ENCODE data around the gene PDE4C. TPM values are rescaled to one million over a fixed set of nuclear protein-coding genes. Genes with fewer than 3 reads are reported as not detected.

PDE4C gene
- total and polyA plus RNA-seq, 9 of the 15 experiments (the other 6 are each of a cell fraction or from before 2014, with no cell fraction given), result 0.04 to 0.91 (median 0.20) TPM; not detected in 1

DNA sequence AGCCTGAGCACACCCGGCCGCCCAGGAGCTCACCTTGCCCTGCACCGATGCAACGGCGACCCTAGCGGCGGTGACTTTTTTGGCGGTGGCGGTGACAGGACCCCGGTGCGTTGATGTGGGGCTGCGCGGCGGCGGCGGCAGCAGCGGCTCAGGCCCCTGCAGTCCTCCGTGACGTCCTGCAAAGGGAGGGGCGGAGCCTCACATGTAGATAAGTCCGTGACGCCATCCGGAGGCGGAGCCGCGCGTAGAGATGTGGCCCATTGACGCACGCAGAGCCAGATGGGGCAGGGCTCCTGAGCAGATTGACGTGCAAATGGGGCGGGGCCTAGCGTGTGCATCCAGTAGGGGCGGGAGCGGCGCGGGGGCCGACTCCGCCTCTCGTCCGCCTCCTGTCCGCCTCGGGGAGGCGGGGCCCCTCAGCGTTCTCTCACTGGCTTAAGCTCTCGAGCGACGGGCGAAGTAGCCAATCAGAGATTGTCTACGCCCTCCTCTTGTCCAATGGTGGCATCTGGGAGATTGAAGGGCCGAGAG is 22.3 kb downstream of the PDE4C start, which contains the start of gene RAB3A (continued):
- TF ChIP-seq SP2 (IDR thresholded peaks at IDR 0.05; ENCODE audit: extremely low read depth, low read depth, low read length, poor library complexity, severe bottlenecking) (peak; percentile 95), ZNF41 (CRISPR knock-in tag; conservative IDR thresholded peaks at IDR 0.05) (no peak), EZH2 (IDR thresholded peaks at IDR 0.05; ENCODE audit: borderline replicate concordance, low read depth, low read length) (no peak), NR0B1 (IDR thresholded peaks at IDR 0.05; ENCODE audit: partially characterized antibody) (no peak), BACH1 (tag; IDR thresholded peaks at IDR 0.05) (no peak), RUNX1 (IDR thresholded peaks at IDR 0.05; ENCODE audit: low read depth) (no peak), FOS (IDR thresholded peaks at IDR 0.05; ENCODE audit: extremely low read depth, insufficient read length) (peak; percentile 100), GATAD2B (IDR thresholded peaks at IDR 0.05; ENCODE audit: borderline replicate concordance) (no peak), ZSCAN29 (IDR thresholded peaks at IDR 0.05) (no peak), NEUROD1 (IDR thresholded peaks at IDR 0.05; ENCODE audit: borderline replicate concordance, low read depth, low read length, partially characterized antibody) (peak; percentile 99), GTF3C2 (IDR thresholded peaks at IDR 0.05; ENCODE audit: borderline replicate concordance, extremely low read depth, insufficient read length) (no peak), HMGN3 (IDR thresholded peaks at IDR 0.05; ENCODE audit: borderline replicate concordance, extremely low read depth, insufficient read length, low read depth, low read length) (peak; percentile 39), FOXK2 (conservative IDR thresholded peaks at IDR 0.05 in 1 of 2, IDR thresholded peaks at IDR 0.05 in 1 of 2; ENCODE audit: low read depth in 2 of 2) (peak in 1 of 2 experiments; percentile 31; a peak in 1 of 4 replicates), MBD2 (IDR thresholded peaks at IDR 0.05; ENCODE audit: borderline replicate concordance, low read depth) (peak; percentile 99), ATF1 (CRISPR knock-in tag; IDR thresholded peaks at IDR 0.05) (peak; percentile 44; the same call in 1 of the 2 replicates), ATF1 (tag; IDR thresholded peaks at IDR 0.05) (peak; percentile 95), NFRKB (IDR thresholded peaks at IDR 0.05; ENCODE audit: low read depth) (no peak), SP1 (CRISPR knock-in tag; IDR thresholded peaks at IDR 0.05) (peak; percentile 99), TBP (optimal IDR thresholded peaks at IDR 0.05; ENCODE audit: low read depth, low read length) (no peak)
- TF ChIP-seq, protein P1, sequence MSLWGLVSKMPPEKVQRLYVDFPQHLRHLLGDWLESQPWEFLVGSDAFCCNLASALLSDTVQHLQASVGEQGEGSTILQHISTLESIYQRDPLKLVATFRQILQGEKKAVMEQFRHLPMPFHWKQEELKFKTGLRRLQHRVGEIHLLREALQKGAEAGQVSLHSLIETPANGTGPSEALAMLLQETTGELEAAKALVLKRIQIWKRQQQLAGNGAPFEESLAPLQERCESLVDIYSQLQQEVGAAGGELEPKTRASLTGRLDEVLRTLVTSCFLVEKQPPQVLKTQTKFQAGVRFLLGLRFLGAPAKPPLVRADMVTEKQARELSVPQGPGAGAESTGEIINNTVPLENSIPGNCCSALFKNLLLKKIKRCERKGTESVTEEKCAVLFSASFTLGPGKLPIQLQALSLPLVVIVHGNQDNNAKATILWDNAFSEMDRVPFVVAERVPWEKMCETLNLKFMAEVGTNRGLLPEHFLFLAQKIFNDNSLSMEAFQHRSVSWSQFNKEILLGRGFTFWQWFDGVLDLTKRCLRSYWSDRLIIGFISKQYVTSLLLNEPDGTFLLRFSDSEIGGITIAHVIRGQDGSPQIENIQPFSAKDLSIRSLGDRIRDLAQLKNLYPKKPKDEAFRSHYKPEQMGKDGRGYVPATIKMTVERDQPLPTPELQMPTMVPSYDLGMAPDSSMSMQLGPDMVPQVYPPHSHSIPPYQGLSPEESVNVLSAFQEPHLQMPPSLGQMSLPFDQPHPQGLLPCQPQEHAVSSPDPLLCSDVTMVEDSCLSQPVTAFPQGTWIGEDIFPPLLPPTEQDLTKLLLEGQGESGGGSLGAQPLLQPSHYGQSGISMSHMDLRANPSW (CRISPR knock-in tag; IDR thresholded peaks at IDR 0.05), result 0 out of 2 replicates have a peak, but pooled peaks have one; percentile 57
- TF ChIP-seq, protein P2, sequence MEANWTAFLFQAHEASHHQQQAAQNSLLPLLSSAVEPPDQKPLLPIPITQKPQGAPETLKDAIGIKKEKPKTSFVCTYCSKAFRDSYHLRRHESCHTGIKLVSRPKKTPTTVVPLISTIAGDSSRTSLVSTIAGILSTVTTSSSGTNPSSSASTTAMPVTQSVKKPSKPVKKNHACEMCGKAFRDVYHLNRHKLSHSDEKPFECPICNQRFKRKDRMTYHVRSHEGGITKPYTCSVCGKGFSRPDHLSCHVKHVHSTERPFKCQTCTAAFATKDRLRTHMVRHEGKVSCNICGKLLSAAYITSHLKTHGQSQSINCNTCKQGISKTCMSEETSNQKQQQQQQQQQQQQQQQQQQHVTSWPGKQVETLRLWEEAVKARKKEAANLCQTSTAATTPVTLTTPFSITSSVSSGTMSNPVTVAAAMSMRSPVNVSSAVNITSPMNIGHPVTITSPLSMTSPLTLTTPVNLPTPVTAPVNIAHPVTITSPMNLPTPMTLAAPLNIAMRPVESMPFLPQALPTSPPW (CRISPR knock-in tag; IDR thresholded peaks at IDR 0.05), result peak; percentile 84
